Measurements from ENCODE around the gene MYO7B.

The MYO7B gene

DNA sequence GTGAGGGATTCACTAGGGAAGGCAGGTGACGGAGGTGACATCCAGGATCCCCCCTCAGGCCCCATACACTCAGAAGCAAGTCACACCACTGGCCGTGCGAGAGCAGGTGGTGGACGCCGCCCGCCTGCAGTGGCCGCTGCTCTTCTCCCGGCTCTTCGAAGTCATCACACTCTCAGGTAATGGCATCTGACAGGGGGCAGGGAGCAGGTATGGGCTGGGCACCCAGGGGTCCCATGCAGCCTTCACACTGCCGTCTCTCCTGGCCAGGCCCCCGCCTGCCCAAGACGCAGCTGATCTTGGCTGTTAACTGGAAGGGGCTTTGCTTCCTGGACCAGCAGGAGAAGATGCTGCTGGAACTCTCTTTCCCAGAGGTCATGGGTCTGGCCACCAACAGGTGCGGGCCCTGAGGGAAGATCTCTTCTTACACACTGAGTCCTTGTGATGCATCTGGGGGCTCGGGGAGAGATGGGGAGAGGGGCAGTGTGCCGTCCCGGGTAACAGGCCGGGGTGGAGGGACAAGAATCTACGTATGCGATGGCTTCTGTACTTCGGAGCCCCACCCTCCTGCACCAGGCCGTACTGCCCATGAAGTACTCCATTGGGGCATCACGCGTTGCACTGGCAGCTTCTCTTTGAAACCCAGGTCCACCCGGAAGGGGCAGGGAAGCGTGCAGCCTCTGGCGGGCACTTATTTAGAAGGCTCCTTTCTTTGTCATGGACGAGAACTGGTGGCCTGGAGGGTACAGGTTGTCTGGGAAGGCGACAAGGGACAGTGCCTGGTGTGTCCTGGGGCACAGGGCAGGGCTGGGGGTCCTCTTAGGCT lies 91.6 kb downstream of the MYO7B start:
- Histone ChIP-seq H3K36me3 (ENCODE audit: control insufficient read depth, insufficient read depth, low read length) (no peaks in the 10 kb centered on the region), H3K4me3 (ENCODE audit: low read length) (no peak overlapping the region), H3K27ac (ENCODE audit: low read length) (no peak overlapping the region), H3K9me3 (ENCODE audit: control insufficient read depth, insufficient read depth, low read length) (no peaks in the 10 kb centered on the region), H3K4me1 (ENCODE audit: control insufficient read depth, insufficient read depth, low read length) (no peaks in the 10 kb centered on the region), H3K27me3 (ENCODE audit: control insufficient read depth, insufficient read depth, low read length) (no peaks in the 10 kb centered on the region)
- no peak for DNase-seq (ENCODE audit: low read depth, low spot score)
- WGBS (ENCODE audit: insufficient coverage, insufficient read length), result no CpG with 5 or more reads among the region's 28 CpGs

DNA sequence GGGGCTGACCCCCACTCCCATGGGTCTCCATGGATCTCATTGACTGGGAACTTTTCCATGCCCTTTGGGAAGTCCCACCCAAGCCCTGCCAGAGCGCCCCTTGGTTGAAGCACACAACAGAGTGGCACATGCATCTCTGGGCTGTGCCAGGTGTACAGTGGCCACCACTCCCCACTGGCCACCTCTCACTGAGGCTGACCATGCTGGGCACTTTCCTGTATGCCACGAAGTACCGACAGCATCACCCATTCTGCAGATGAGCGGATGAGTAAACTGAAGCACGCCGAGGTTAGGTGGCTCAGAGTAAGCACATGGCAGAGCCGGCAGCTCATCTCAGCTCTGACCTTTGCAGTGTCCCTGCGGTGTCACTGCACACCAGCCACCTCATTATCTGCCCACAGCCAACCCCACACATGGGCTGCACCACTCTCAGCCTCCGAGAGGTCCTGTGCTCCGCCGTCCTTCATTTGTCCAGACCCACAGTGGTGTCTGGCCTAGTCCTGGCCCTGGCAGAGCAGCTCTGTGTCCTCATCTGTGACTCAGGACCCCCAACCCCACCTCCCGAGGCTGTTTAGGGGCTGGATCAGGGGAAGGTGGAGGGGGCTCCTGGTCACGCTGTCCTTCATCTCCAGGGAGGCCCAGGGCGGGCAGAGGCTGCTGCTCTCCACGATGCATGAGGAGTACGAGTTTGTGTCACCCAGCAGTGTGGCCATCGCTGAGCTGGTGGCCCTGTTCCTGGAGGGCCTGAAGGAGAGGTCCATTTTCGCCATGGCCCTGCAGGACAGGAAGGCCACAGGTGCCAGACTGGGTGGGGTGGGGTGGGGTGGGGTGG lies 92.5 kb downstream of the MYO7B start:
- no peak overlapping the region for H3K27ac ChIP-seq (ENCODE audit: low read length)

DNA sequence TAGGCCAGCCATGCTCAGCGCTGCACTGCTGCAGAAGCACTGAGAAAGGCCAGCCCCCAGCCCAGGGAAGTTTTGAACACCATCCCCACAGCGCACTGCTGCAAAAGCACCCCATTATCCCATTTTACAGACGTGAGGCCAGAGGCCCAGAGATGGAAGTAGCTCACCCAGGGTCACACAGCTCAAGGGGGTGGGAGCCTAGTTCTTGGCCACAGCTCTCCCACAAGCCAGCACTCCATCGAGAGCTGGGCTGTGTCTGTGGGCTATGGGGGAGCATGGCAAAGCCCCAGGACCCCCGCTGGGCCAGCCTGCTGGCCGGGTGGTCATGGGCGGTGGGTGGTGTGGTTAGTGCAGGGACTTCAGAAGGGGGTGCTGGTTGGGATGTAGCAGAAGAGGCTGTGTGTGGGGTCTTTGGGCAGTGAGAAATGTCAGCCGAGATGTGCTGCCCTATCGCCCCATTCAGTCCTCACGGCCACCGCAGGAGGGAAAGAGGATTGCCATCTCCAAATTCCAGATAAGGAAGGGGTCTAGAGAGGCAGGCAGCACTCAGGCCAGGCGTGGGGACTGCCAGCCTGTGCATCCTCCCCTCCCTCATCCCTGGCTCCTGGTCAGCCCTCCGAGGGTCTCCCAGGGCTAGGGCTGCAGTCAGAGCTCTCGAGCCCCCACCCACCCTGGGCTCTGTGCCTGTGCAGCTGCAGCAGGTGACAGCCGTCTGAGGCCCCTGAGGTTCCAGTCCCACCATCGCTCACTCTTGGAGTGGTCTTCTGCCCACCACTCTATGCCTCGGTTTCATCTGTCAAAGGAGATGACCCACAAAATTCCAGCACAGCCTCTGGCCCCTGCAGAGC lies 93.5 kb downstream of the MYO7B start:
- Histone ChIP-seq H3K4me1 (ENCODE audit: control insufficient read depth, insufficient read depth, low read length) (no peaks in the 10 kb centered on the region), H3K36me3 (ENCODE audit: control insufficient read depth, insufficient read depth, low read length) (no peaks in the 10 kb centered on the region), H3K9me3 (ENCODE audit: control insufficient read depth, insufficient read depth, low read length) (no peaks in the 10 kb centered on the region), H3K4me3 (ENCODE audit: low read length) (no peak overlapping the region), H3K27me3 (ENCODE audit: control insufficient read depth, insufficient read depth, low read length) (no peaks in the 10 kb centered on the region), H3K27ac (ENCODE audit: low read length) (no peak overlapping the region)
- WGBS (ENCODE audit: insufficient coverage, insufficient read length), result no CpG with 5 or more reads among the region's 17 CpGs
- DNase-seq (ENCODE audit: low read depth, low spot score), result no peak

More for the DNA sequence above, 92.5 kb downstream of the MYO7B start:
- no CpG with 5 or more reads among the region's 18 CpGs for WGBS (ENCODE audit: insufficient coverage, insufficient read length)
- Histone ChIP-seq H3K27me3 (ENCODE audit: control insufficient read depth, insufficient read depth, low read length) (no peaks in the 10 kb centered on the region), H3K4me1 (ENCODE audit: control insufficient read depth, insufficient read depth, low read length) (no peaks in the 10 kb centered on the region), H3K4me3 (ENCODE audit: low read length) (no peak overlapping the region), H3K9me3 (ENCODE audit: control insufficient read depth, insufficient read depth, low read length) (no peaks in the 10 kb centered on the region), H3K36me3 (ENCODE audit: control insufficient read depth, insufficient read depth, low read length) (no peaks in the 10 kb centered on the region)
- DNase-seq (ENCODE audit: low read depth, low spot score), result no peak

DNA sequence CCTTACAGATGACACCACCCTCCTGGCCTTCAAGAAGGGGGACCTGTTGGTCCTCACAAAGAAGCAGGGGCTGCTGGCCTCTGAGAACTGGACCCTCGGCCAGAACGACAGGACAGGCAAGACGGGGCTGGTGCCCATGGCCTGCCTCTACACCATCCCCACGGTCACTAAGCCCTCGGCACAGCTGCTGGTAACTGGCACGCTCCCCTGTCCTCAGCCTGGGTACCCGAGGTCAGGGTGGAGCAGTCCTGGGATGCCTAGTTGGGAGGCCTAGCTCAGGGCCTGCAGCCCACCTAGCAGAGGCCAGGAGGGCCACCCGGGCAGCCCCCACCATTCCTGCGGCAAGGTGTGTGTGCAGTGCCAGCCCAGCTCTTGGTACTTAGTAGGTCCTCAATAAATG lies 94.2 kb downstream of the MYO7B start:
- no peaks in the 10 kb centered on the region for H3K27me3 ChIP-seq (ENCODE audit: control insufficient read depth, insufficient read depth, low read length)
- H3K4me1 ChIP-seq (ENCODE audit: control insufficient read depth, insufficient read depth, low read length), result no peaks in the 10 kb centered on the region
- no peak overlapping the region for H3K4me3 ChIP-seq (ENCODE audit: low read length)
- no CpG with 5 or more reads among the region's 9 CpGs for WGBS (ENCODE audit: insufficient coverage, insufficient read length)
- H3K9me3 ChIP-seq (ENCODE audit: control insufficient read depth, insufficient read depth, low read length), result no peaks in the 10 kb centered on the region
- H3K27ac ChIP-seq (ENCODE audit: low read length), result no peak overlapping the region
- DNase-seq (ENCODE audit: low read depth, low spot score), result no peak
- H3K36me3 ChIP-seq (ENCODE audit: control insufficient read depth, insufficient read depth, low read length), result no peaks in the 10 kb centered on the region

DNA sequence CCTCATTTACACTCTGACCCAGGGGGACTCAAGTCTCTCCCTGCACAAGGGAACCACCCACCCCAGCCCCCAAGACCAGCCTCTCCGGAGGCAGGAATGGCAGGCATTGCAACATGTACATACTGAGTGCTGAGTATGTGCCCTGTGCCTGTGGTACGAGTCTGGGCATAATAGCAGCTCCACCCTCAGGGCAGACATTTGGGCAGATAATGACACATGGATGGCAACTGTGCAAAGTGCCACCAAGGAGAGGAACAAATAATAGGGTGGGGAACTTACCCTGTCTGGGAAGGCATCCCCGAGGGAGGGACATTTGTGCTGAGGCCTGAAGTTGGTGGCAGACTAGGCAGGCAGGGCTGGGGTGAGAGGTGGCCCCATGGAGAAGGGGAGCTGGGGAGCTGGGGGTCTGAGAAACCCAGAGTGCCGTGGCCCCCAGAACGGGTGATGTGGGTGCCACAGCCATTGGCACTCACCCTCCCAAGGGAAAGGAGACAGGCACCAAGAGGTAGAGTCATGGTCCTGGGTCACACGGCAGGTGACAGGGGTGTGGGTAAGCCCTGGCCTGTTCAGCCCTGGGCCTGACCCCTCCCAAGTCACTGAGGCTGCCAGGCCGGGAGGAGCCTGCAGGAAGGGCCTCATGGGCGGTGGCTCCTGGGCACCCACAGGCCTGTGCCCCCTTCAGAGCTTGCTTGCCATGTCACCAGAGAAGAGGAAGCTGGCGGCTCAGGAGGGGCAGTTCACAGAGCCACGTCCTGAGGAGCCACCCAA lies 94.8 kb downstream of the MYO7B start:
- no peak overlapping the region for H3K4me3 ChIP-seq (ENCODE audit: low read length)
- no peaks in the 10 kb centered on the region for H3K4me1 ChIP-seq (ENCODE audit: control insufficient read depth, insufficient read depth, low read length)
- H3K9me3 ChIP-seq (ENCODE audit: control insufficient read depth, insufficient read depth, low read length), result no peaks in the 10 kb centered on the region
- DNase-seq (ENCODE audit: low read depth, low spot score), result no peak
- H3K27ac ChIP-seq (ENCODE audit: low read length), result no peak overlapping the region
- H3K36me3 ChIP-seq (ENCODE audit: control insufficient read depth, insufficient read depth, low read length), result no peaks in the 10 kb centered on the region
- H3K27me3 ChIP-seq (ENCODE audit: control insufficient read depth, insufficient read depth, low read length), result no peaks in the 10 kb centered on the region
- WGBS (ENCODE audit: insufficient coverage, insufficient read length), result no CpG with 5 or more reads among the region's 10 CpGs

DNA sequence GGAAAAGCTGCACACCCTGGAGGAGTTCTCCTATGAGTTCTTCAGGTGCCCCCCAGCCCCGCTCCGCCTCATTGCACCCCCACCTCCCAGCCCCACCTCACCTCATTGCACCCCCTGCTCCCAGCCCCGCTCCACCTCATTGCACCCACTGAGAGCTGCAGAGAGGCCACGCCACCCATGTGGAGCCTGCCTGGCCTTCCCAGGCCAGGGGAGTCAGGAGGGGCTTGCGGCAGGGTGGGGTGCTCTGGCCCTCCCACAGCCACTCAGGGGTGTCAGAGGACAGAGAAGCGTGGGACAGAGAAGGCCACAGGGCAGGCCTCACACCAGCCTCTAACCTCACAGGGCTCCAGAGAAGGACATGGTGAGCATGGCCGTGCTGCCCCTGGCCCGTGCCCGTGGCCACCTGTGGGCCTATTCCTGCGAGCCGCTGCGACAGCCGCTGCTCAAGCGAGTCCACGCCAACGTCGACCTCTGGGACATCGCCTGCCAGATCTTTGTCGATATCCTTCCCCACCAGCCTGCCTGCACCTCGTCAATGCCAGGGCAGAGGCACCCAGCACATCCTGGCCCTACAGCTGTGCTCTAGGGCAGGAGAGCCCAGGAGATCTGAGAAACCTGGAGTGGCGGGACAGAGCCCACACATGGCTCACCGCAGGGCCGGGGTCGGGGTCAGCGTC lies 95.5 kb downstream of the MYO7B start:
- Histone ChIP-seq H3K9me3 (ENCODE audit: control insufficient read depth, insufficient read depth, low read length) (no peaks in the 10 kb centered on the region), H3K27ac (ENCODE audit: low read length) (no peak overlapping the region), H3K4me1 (ENCODE audit: control insufficient read depth, insufficient read depth, low read length) (no peaks in the 10 kb centered on the region), H3K27me3 (ENCODE audit: control insufficient read depth, insufficient read depth, low read length) (no peaks in the 10 kb centered on the region), H3K36me3 (ENCODE audit: control insufficient read depth, insufficient read depth, low read length) (no peaks in the 10 kb centered on the region), H3K4me3 (ENCODE audit: low read length) (no peak overlapping the region)
- no CpG with 5 or more reads among the region's 25 CpGs for WGBS (ENCODE audit: insufficient coverage, insufficient read length)
- DNase-seq (ENCODE audit: low read depth, low spot score), result no peak

DNA sequence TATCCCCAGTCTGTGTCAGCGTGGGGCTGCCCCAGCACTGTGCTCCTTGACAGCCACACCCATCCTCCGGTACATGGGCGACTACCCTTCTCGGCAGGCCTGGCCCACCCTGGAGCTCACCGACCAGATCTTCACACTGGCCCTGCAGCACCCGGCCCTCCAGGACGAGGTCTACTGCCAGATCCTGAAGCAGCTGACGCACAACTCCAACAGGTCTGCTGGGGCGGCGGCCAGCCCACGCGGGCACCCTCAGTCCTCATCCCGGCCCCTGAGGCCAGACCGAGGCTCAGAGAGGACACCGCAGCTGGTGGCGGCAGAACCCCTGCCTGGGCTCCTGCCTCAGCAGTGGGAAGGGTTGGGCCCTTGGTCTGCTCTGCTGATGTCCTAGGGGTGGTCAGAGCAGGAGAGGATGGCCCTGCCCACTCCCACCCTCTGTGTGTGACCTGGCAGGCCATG lies 96.1 kb downstream of the MYO7B start:
- no peak for DNase-seq (ENCODE audit: low read depth, low spot score)
- Histone ChIP-seq H3K27ac (ENCODE audit: low read length) (no peak overlapping the region), H3K9me3 (ENCODE audit: control insufficient read depth, insufficient read depth, low read length) (no peaks in the 10 kb centered on the region), H3K4me1 (ENCODE audit: control insufficient read depth, insufficient read depth, low read length) (no peaks in the 10 kb centered on the region), H3K4me3 (ENCODE audit: low read length) (no peak overlapping the region), H3K27me3 (ENCODE audit: control insufficient read depth, insufficient read depth, low read length) (no peaks in the 10 kb centered on the region), H3K36me3 (ENCODE audit: control insufficient read depth, insufficient read depth, low read length) (no peaks in the 10 kb centered on the region)
- no CpG with 5 or more reads among the region's 16 CpGs for WGBS (ENCODE audit: insufficient coverage, insufficient read length)

DNA sequence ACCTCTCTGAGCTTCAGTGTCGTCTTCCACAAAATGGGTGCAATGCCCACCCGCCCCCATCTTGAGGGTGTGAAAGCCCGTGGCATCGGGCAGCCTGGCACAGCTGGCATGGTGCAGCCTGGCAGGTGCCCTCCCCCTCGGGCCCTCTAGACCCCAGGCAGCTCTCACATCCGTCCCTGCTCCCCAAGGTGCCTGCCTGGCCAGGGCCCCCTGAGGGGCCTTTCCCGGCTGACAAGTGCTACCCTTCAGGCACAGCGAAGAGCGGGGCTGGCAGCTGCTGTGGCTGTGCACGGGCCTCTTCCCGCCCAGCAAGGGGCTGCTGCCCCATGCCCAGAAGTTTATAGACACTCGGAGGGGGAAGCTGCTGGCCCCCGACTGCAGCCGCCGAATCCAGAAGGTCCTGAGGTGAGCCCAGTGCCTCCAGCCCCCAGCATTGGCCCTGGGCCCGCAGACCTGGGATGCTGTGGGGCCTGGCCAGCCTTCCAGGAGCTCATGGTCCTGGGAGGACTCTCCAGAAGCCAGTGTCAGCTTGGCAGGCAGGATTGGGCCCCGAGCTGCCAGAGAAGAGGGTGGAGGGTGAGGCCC lies 96.6 kb downstream of the MYO7B start:
- H3K27ac ChIP-seq (ENCODE audit: low read length), result no peak overlapping the region
- peaks cover 1% of the 10 kb centered on the region for H3K4me1 ChIP-seq (ENCODE audit: control insufficient read depth, insufficient read depth, low read length)
- H3K4me3 ChIP-seq (ENCODE audit: low read length), result no peak overlapping the region
- H3K36me3 ChIP-seq (ENCODE audit: control insufficient read depth, insufficient read depth, low read length), result no peaks in the 10 kb centered on the region
- no peaks in the 10 kb centered on the region for H3K9me3 ChIP-seq (ENCODE audit: control insufficient read depth, insufficient read depth, low read length)
- H3K27me3 ChIP-seq (ENCODE audit: control insufficient read depth, insufficient read depth, low read length), result no peaks in the 10 kb centered on the region
- no CpG with 5 or more reads among the region's 17 CpGs for WGBS (ENCODE audit: insufficient coverage, insufficient read length)
- DNase-seq (ENCODE audit: low read depth, low spot score), result no peak

All from iPS DF 6.9 (cell line).